OCI-LY3 (cell line): Measurements from ENCODE around the gene KLK5.

Source experiments
- H2AFZ ChIP-seq: fragments of 200-600, 300-600 bp; shearing (Covaris generic); 2 replicates; pipeline ENCODE4 v1.6.0; 2014; ENCODE audit warnings: antibody characterized with exemption, low read depth, low read length
- H3K27ac ChIP-seq: fragments of 200-600, 300-600 bp; sonication (generic); 2 replicates; pipeline ENCODE4 v1.5.1; 2014; ENCODE audit warnings: mild to moderate bottlenecking, low read length, moderate library complexity, mixed read lengths
- H3K27me3 ChIP-seq: fragments of 200-600, 300-600 bp; sonication (generic); 2 replicates; pipeline ENCODE4 v1.6.1; 2014; ENCODE audit warnings: low read depth, low read length, mixed read lengths
- H3K36me3 ChIP-seq: fragments of 200-600, 300-600 bp; sonication (generic); replicated peaks from 2 replicates; pipeline ENCODE3; 2014; ENCODE audit warnings: low read depth, low read length, mixed read lengths
- H3K4me1 ChIP-seq: fragments of 300-600, 200-600 bp; sonication (generic); 2 replicates; pipeline ENCODE4 v1.6.1; 2014; ENCODE audit warnings: low read length, mixed read lengths
- H3K4me2 ChIP-seq: fragments of 200-600, 300-600 bp; sonication (generic); 2 replicates; pipeline ENCODE4 v1.6.1; 2014; ENCODE audit warnings: low read length, mixed read lengths
- H3K4me3 ChIP-seq: fragments of 300-600, 200-600 bp; sonication (generic); 2 replicates; pipeline ENCODE4 v1.5.1; 2014; ENCODE audit warnings: antibody characterized with exemption, mild to moderate bottlenecking, low read length, moderate library complexity
- H3K79me2 ChIP-seq: fragments of 300-600, 200-600 bp; shearing (Covaris generic); 2 replicates; pipeline ENCODE4 v1.6.1; 2014; ENCODE audit warnings: mild to moderate bottlenecking, low read length, mixed read lengths
- H3K9ac ChIP-seq: fragments of 300-600, 200-600 bp; shearing (Covaris generic); 2 replicates; pipeline ENCODE4 v1.6.0; 2014; ENCODE audit warnings: mild to moderate bottlenecking, low read length, moderate library complexity
- H3K9me3 ChIP-seq: fragments of 200-600, 300-600 bp; shearing (Covaris generic); 2 replicates; pipeline ENCODE4 v1.6.1; 2014; ENCODE audit warnings: low read length, mixed read lengths; ENCODE audit not compliant: insufficient read depth
- H4K20me1 ChIP-seq: fragments of 200-600, 300-600 bp; sonication (generic); 2 replicates; pipeline ENCODE4 v1.6.1; 2016; ENCODE audit warnings: low read length, mixed read lengths; ENCODE audit not compliant: insufficient read depth
- EZH2phosphoT487 ChIP-seq: fragments of 200-600 bp; shearing (Covaris generic); IDR thresholded peaks from 2 replicates; pipeline ENCODE4 v1.6.1; 2018; ENCODE audit warnings: antibody characterized with exemption, mixed run types, low read depth
- TF ChIP-seq, protein P1 (sequence below): fragments of 200-600, 300-600 bp; sonication (generic); IDR thresholded peaks from 2 replicates; pipeline ENCODE4 v1.5.1; 2014; ENCODE audit warnings: antibody characterized with exemption, low read length, low read depth

KLK5 gene

DNA sequence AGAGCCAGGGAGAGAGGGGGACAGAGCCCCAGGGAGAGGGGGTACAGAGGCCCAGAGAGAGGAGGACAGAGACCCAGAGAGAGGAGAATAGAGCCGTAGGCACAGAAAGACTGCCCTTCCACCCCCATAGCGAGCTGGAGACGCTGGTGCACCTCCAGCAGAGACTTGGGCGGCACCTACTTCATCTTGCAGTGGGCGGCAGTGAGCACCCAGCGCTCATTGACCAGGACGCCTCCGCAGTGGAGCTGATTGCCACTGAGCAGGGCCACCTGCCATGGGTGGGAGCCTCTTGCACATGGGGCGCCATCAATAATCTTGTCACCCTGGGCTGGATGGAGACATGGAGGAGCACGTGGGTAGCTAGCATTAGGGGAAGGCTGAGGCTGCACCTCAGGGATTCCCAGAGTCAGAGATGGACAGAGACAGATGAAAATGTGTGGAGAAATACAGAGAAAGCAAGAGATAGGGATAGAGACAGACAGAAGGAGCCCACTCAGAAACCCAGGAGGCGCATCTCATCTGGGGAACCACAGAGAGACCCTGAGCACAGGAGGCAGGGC lies 28.8 kb upstream of the KLK5 start:
- Histone ChIP-seq H3K9ac (no peak overlapping the region), H3K4me1 (no peaks in the 10 kb centered on the region), H3K4me3 (no peak overlapping the region), H2AFZ (no peak overlapping the region), H3K79me2 (no peaks in the 10 kb centered on the region), H3K27ac (no peak overlapping the region), H3K4me2 (no peak overlapping the region), H3K9me3 (no peaks in the 10 kb centered on the region), H3K36me3 (no peaks in the 10 kb centered on the region), H3K27me3 (peaks cover 29% of the 10 kb centered on the region), H4K20me1 (no peaks in the 10 kb centered on the region)
- TF ChIP-seq EZH2phosphoT487: no peak
- TF ChIP-seq, protein P1, sequence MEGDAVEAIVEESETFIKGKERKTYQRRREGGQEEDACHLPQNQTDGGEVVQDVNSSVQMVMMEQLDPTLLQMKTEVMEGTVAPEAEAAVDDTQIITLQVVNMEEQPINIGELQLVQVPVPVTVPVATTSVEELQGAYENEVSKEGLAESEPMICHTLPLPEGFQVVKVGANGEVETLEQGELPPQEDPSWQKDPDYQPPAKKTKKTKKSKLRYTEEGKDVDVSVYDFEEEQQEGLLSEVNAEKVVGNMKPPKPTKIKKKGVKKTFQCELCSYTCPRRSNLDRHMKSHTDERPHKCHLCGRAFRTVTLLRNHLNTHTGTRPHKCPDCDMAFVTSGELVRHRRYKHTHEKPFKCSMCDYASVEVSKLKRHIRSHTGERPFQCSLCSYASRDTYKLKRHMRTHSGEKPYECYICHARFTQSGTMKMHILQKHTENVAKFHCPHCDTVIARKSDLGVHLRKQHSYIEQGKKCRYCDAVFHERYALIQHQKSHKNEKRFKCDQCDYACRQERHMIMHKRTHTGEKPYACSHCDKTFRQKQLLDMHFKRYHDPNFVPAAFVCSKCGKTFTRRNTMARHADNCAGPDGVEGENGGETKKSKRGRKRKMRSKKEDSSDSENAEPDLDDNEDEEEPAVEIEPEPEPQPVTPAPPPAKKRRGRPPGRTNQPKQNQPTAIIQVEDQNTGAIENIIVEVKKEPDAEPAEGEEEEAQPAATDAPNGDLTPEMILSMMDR: no peak

DNA sequence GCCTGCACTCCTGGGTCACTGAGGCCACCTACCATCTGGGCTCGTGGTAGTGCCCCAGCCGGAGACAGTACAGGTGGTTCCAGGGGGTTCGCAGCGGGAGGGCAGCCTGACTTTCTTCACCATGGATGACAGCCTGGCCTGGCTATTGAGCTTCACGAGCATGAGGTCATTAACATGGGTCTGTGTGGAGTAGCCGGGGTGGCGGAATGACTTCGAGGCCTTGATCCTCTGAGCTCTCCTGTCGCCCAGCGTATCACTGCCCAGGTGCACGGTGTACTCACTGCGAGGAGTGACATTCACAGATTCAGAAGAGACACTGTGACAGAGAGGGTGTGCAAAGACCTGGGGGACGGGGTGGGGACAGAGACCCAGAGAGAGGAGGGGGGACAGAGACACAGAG lies 27.4 kb upstream of the KLK5 start:
- H4K20me1 ChIP-seq: no peaks in the 10 kb centered on the region

DNA sequence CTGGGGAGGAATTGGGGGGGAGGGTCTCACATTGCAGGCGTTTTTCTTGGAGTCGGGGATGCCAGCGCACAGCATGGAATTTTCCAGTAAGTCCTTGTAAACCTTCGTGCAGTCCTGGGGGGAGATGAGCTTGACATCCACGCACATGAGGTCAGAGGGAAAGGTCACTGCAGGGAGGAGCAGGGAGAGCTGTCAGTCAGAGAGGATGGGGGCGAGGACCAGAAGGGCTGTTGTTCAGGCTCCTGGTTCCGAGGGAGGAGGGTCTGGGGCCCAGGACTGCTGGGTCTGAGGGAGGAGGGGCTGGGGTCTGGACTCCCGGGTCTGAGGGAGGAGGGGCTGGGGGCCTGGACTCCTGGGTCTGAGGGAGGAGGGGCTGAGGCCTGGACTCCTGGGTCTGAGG lies 26.9 kb upstream of the KLK5 start:
- no peaks in the 10 kb centered on the region for H4K20me1 ChIP-seq
- H3K9me3 ChIP-seq: no peaks in the 10 kb centered on the region
- H3K27ac ChIP-seq: no peak overlapping the region
- no peak overlapping the region for H2AFZ ChIP-seq
- H3K9ac ChIP-seq: no peak overlapping the region
- H3K36me3 ChIP-seq: no peaks in the 10 kb centered on the region
- no peak overlapping the region for H3K4me2 ChIP-seq
- H3K27me3 ChIP-seq: peaks cover 30% of the 10 kb centered on the region
- no peaks in the 10 kb centered on the region for H3K79me2 ChIP-seq
- no peaks in the 10 kb centered on the region for H3K4me1 ChIP-seq
- no peak overlapping the region for H3K4me3 ChIP-seq
- TF ChIP-seq EZH2phosphoT487: no peak
- TF ChIP-seq, protein P1: no peak

More for the DNA sequence above, 27.4 kb upstream of the KLK5 start:
- TF ChIP-seq, protein P1: no peak
- TF ChIP-seq EZH2phosphoT487: no peak
- no peak overlapping the region for H3K4me2 ChIP-seq
- no peaks in the 10 kb centered on the region for H3K36me3 ChIP-seq
- no peak overlapping the region for H3K27ac ChIP-seq
- no peak overlapping the region for H3K9ac ChIP-seq
- H3K79me2 ChIP-seq: no peaks in the 10 kb centered on the region
- H3K4me1 ChIP-seq: no peaks in the 10 kb centered on the region
- no peaks in the 10 kb centered on the region for H3K9me3 ChIP-seq
- H2AFZ ChIP-seq: no peak overlapping the region
- no peak overlapping the region for H3K4me3 ChIP-seq
- peaks cover 30% of the 10 kb centered on the region for H3K27me3 ChIP-seq

DNA sequence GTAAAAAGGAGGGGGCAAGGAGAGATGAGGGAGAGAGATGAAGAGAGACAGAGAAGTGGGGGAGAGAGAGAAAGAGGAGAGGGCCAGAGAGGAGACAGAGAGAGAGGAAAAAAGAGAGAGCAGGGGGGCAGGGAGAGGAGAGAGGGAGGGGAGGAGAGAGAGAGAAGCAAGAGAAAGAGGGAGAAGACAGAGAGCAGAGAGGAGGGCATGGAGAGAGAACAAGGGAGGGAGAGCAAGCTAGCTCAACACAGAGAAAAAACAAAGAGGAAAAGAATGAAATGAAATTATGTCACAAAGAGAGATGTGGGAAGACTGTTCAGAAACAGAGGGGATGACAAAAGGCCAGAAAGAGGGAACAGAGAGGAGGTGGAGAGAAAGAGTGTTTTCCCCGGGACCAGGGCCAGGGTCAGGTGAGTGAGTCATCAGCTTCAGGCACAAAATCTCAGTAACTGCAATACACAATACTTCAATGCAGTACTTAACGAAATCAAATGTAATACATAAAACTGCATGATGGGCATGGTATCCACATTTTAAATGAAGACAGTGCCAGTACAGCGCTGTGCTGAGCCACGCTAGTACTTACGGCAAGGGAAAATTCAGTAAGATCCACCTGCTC lies 26.0 kb upstream of the KLK5 start:
- Histone ChIP-seq H4K20me1 (no peaks in the 10 kb centered on the region), H3K36me3 (no peaks in the 10 kb centered on the region), H3K4me3 (no peak overlapping the region), H3K9ac (no peak overlapping the region), H3K27me3 (peaks cover 35% of the 10 kb centered on the region), H3K4me1 (no peaks in the 10 kb centered on the region), H3K79me2 (no peaks in the 10 kb centered on the region), H2AFZ (no peak overlapping the region), H3K4me2 (no peak overlapping the region), H3K9me3 (no peaks in the 10 kb centered on the region), H3K27ac (no peak overlapping the region)
- TF ChIP-seq EZH2phosphoT487: no peak
